Epithelial cell of proximal tubule (primary cell): ENCODE data around the gene ADGRA1. TPM values are rescaled to one million over a fixed set of nuclear protein-coding genes. Genes with fewer than 3 reads are reported as not detected.
A peak's percentile ranks its signal among the peaks of the same experiment; 100 is the strongest.
"Not testable (repeated sequence)": the region's sequence is repeated elsewhere in the genome, so short reads cannot be mapped to it uniquely, and the experiment has no call there.

ENCODE experiments used
- DNase-seq: peaks from one replicate; pipeline ENCODE4 v3.0.0-alpha.2; 2011; ENCODE audit warnings: low read depth
- H3K4me3 ChIP-seq: 2 replicates; pipeline ENCODE4 v1.5.1; 2011; ENCODE audit warnings: low read depth, mild to moderate bottlenecking, low read length
- total RNA-seq: library from RNA; depleted of rRNA; stranded (reverse); fragments of >200 nt; gene quantifications from 2 replicates; pipeline ENCODE4 v1.2.3, GENCODE V29; 2015
- TF ChIP-seq, protein P1 (sequence below): conservative IDR thresholded peaks from 2 replicates; pipeline ENCODE4 v1.5.1; 2012; ENCODE audit warnings: low read depth, mild to moderate bottlenecking, low read length

The ADGRA1 gene
- total RNA-seq, 1 donor from 2014 or later = not detected

GRCh38 chr10:133143546-133143945 lies 55.8 kb downstream of the ADGRA1 start:
- no peak for DNase-seq
- TF ChIP-seq, protein P1, sequence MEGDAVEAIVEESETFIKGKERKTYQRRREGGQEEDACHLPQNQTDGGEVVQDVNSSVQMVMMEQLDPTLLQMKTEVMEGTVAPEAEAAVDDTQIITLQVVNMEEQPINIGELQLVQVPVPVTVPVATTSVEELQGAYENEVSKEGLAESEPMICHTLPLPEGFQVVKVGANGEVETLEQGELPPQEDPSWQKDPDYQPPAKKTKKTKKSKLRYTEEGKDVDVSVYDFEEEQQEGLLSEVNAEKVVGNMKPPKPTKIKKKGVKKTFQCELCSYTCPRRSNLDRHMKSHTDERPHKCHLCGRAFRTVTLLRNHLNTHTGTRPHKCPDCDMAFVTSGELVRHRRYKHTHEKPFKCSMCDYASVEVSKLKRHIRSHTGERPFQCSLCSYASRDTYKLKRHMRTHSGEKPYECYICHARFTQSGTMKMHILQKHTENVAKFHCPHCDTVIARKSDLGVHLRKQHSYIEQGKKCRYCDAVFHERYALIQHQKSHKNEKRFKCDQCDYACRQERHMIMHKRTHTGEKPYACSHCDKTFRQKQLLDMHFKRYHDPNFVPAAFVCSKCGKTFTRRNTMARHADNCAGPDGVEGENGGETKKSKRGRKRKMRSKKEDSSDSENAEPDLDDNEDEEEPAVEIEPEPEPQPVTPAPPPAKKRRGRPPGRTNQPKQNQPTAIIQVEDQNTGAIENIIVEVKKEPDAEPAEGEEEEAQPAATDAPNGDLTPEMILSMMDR = no peak
- no peak overlapping the region for H3K4me3 ChIP-seq

DNA sequence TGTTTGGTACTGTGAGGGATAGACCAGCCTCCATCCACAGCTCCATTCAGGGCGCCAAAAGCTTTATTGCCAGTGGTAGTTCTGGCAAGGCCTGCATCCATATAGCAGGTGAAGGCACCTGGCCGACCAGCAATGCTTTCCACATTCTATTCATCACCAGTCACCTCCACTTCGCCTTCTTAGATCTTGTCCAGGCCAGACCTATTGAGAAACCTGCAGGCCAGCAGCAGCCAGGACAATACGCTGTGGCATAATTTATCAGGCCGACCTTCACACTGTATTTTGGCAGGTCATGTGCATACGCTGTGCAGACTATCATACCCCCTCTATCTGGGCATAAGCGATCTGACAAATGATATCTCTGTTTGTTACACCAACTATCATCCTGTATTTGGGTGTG lies 57.0 kb downstream of the ADGRA1 start:
- DNase-seq = no peak
- no peak overlapping the region for H3K4me3 ChIP-seq
- TF ChIP-seq, protein P1 = no peak

DNA sequence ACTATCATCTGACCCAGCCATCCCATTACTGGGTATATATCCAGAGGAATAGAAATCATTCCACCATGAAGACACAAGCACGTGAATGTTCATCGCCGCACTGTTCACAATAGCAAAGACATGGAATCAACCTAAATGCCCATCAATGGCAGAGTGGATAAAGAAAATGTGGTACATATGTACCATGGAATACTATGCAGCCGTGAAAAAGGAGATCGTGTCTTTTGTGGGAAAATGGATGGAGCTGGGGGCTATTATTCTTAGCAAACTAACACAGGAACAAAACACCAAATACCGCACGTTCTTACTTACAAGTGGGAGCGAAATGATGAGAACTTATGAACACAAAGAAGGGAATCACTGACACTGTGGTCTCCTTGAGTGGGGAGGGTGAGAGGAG lies 62.5 kb downstream of the ADGRA1 start:
- DNase-seq = no peak
- TF ChIP-seq, protein P1 = no peak

DNA sequence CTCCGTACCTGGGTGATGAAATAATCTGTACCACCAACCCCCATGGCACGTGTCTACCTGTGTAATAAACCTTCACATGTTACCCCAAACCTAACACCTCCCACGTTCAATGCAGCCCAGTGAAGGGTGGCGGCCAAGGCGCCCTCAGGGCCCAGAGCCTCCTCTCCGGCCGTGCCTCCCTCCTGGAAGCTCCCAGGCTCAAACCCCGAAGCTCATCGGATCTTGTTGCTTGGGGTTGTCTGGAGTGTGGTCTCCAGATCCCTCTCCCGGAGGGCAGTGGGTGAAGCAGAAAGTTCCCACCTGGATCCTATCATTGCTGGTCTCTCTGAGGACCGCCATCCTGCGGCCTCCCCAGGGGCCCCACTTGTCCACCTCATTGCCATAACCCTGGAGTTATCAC lies 62.9 kb downstream of the ADGRA1 start:
- DNase-seq = no peak
- TF ChIP-seq, protein P1 = no peak
- H3K4me3 ChIP-seq = no peak overlapping the region

More for the DNA sequence above, 62.5 kb downstream of the ADGRA1 start:
- no peak overlapping the region for H3K4me3 ChIP-seq

GRCh38 chr10:133151071-133151470 lies 63.3 kb downstream of the ADGRA1 start:
- not testable (repeated sequence) for H3K4me3 ChIP-seq, DNase-seq

GRCh38 chr10:133151543-133151972 lies 63.8 kb downstream of the ADGRA1 start:
- H3K4me3 ChIP-seq = no peak overlapping the region
- TF ChIP-seq, protein P1 = no peak
- DNase-seq = peak; percentile 36

- DNase-seq = no peak
- H3K4me3 ChIP-seq = no peak overlapping the region
Measured at GRCh38 chr10:133154411-133154810, 66.7 kb downstream of the ADGRA1 start.

More at GRCh38 chr10:133154411-133154810, 66.7 kb downstream of the ADGRA1 start:
- TF ChIP-seq, protein P1 = no peak
